Measurements from ENCODE around the gene TMEM218. TPM values are rescaled to one million over a fixed set of nuclear protein-coding genes. Genes with fewer than 3 reads are reported as not detected.

The TMEM218 gene
- total RNA-seq, 1 donor from 2014 or later: 11.4 TPM

- DNase-seq (ENCODE audit: low spot score): no peak
- H3K27ac Mint-ChIP-seq (ENCODE audit: unreplicated experiment): no peak overlapping the region
- no peak overlapping the region for H3K4me3 Mint-ChIP-seq (ENCODE audit: unreplicated experiment)
- H3K27me3 Mint-ChIP-seq (ENCODE audit: unreplicated experiment): peaks cover 19% of the 10 kb centered on the region
- TF ChIP-seq, protein P1, sequence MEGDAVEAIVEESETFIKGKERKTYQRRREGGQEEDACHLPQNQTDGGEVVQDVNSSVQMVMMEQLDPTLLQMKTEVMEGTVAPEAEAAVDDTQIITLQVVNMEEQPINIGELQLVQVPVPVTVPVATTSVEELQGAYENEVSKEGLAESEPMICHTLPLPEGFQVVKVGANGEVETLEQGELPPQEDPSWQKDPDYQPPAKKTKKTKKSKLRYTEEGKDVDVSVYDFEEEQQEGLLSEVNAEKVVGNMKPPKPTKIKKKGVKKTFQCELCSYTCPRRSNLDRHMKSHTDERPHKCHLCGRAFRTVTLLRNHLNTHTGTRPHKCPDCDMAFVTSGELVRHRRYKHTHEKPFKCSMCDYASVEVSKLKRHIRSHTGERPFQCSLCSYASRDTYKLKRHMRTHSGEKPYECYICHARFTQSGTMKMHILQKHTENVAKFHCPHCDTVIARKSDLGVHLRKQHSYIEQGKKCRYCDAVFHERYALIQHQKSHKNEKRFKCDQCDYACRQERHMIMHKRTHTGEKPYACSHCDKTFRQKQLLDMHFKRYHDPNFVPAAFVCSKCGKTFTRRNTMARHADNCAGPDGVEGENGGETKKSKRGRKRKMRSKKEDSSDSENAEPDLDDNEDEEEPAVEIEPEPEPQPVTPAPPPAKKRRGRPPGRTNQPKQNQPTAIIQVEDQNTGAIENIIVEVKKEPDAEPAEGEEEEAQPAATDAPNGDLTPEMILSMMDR (IDR thresholded peaks at IDR 0.05; ENCODE audit: unreplicated experiment): no peak
- H3K36me3 Mint-ChIP-seq (ENCODE audit: low read depth, unreplicated experiment): no peaks in the 10 kb centered on the region
- H3K4me1 Mint-ChIP-seq (ENCODE audit: unreplicated experiment): peaks cover 24% of the 10 kb centered on the region
- no peaks in the 10 kb centered on the region for H3K9me3 Mint-ChIP-seq (ENCODE audit: unreplicated experiment)
These were observed 39.6 kb downstream of the TMEM218 start for GRCh38 chr11:125071846-125072217.

DNA sequence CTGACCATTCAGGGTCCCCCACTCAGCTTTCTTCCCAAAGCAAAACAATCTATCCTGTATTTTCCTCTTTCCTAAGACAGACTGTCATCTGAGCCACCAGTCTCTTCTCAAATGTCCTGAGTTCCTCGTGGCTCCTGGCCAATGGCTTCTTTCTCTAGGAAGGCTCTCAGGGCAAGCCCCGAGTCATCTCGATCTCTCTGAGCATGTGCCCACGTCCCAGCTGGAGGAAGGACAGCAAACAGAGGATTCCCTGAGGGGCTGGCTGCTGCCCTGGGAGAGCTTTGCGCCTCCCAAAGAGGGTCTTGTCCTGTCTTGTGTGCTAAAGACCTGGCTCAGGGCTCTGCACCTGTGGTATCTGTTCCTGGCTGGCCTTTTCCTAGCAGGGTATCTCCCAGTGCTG lies 40.0 kb downstream of the TMEM218 start:
- Mint-ChIP-seq H3K4me3 (ENCODE audit: unreplicated experiment) (no peak overlapping the region), H3K4me1 (ENCODE audit: unreplicated experiment) (peaks cover 24% of the 10 kb centered on the region), H3K27ac (ENCODE audit: unreplicated experiment) (no peak overlapping the region), H3K27me3 (ENCODE audit: unreplicated experiment) (peaks cover 19% of the 10 kb centered on the region), H3K9me3 (ENCODE audit: unreplicated experiment) (no peaks in the 10 kb centered on the region), H3K36me3 (ENCODE audit: low read depth, unreplicated experiment) (no peaks in the 10 kb centered on the region)
- no peak for DNase-seq (ENCODE audit: low spot score)
- TF ChIP-seq, protein P1 (IDR thresholded peaks at IDR 0.05; ENCODE audit: unreplicated experiment): no peak

- no peak for DNase-seq (ENCODE audit: low spot score)
- H3K36me3 Mint-ChIP-seq (ENCODE audit: low read depth, unreplicated experiment): no peaks in the 10 kb centered on the region
- H3K27ac Mint-ChIP-seq (ENCODE audit: unreplicated experiment): no peak overlapping the region
- no peaks in the 10 kb centered on the region for H3K9me3 Mint-ChIP-seq (ENCODE audit: unreplicated experiment)
- peaks cover 24% of the 10 kb centered on the region for H3K4me1 Mint-ChIP-seq (ENCODE audit: unreplicated experiment)
- TF ChIP-seq, protein P1 (IDR thresholded peaks at IDR 0.05; ENCODE audit: unreplicated experiment): no peak
- H3K27me3 Mint-ChIP-seq (ENCODE audit: unreplicated experiment): peaks cover 19% of the 10 kb centered on the region
- H3K4me3 Mint-ChIP-seq (ENCODE audit: unreplicated experiment): no peak overlapping the region
These were observed 40.6 kb downstream of the TMEM218 start for GRCh38 chr11:125070699-125071254.

- Mint-ChIP-seq H3K27me3 (ENCODE audit: unreplicated experiment) (peaks cover 19% of the 10 kb centered on the region), H3K27ac (ENCODE audit: unreplicated experiment) (no peak overlapping the region), H3K4me1 (ENCODE audit: unreplicated experiment) (peaks cover 24% of the 10 kb centered on the region), H3K36me3 (ENCODE audit: low read depth, unreplicated experiment) (no peaks in the 10 kb centered on the region), H3K9me3 (ENCODE audit: unreplicated experiment) (no peaks in the 10 kb centered on the region), H3K4me3 (ENCODE audit: unreplicated experiment) (no peak overlapping the region)
- TF ChIP-seq, protein P1 (IDR thresholded peaks at IDR 0.05; ENCODE audit: unreplicated experiment): no peak
- no peak for DNase-seq (ENCODE audit: low spot score)
These were observed 41.6 kb downstream of the TMEM218 start for GRCh38 chr11:125069796-125070195.

DNA sequence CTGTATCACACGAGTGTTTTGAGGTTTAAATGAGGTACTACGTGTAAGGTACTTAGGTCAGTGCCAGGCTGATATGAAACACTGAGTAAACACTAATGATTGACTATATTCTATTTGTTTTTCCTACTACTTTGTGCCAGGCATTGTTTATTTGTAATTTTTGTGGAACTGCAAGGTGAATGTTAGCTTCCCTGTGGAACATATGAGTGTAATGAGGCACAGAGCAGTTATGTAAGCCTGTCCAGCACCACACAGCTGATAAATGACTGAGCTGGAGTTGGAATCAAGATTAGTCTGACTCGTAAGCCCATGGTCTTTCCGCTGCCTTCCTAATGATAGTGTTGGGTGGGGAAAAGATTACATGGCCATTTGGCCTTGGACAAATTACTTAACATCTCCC lies 42.4 kb downstream of the TMEM218 start:
- Mint-ChIP-seq H3K4me1 (ENCODE audit: unreplicated experiment) (peaks cover 27% of the 10 kb centered on the region), H3K4me3 (ENCODE audit: unreplicated experiment) (no peak overlapping the region), H3K9me3 (ENCODE audit: unreplicated experiment) (no peaks in the 10 kb centered on the region), H3K27ac (ENCODE audit: unreplicated experiment) (no peak overlapping the region), H3K27me3 (ENCODE audit: unreplicated experiment) (peaks cover 15% of the 10 kb centered on the region), H3K36me3 (ENCODE audit: low read depth, unreplicated experiment) (no peaks in the 10 kb centered on the region)
- TF ChIP-seq, protein P1 (IDR thresholded peaks at IDR 0.05; ENCODE audit: unreplicated experiment): no peak
- no peak for DNase-seq (ENCODE audit: low spot score)
